CD4-positive, alpha-beta T cell treated with Interleukin-21 for 1 hour (primary cell): ENCODE data around the gene MCTP1.

Experiments used
- DNase-seq: peaks from one replicate; pipeline ENCODE4 v3.0.0-alpha.2; 2020

MCTP1 gene

DNA sequence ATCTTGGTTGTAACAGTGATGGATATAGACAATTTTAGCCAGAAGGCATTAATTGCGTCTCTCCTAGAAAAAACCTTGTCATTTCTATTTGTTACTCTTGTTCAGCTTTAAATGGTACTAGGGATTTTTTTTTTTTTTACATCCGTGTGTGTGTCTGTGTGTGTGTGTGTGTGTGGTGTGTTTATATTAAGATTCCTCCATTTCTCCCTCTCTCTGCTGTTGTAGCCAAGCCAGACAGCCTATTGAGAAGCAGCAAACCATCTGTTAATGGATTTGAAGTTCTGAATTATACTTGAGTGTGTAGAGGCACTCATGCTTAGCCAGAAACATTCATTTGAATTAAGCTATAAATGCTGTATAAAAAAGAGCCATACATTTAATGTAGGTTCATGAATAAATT is 594.1 kb downstream of the MCTP1 start:
- DNase-seq, result no peak

DNA sequence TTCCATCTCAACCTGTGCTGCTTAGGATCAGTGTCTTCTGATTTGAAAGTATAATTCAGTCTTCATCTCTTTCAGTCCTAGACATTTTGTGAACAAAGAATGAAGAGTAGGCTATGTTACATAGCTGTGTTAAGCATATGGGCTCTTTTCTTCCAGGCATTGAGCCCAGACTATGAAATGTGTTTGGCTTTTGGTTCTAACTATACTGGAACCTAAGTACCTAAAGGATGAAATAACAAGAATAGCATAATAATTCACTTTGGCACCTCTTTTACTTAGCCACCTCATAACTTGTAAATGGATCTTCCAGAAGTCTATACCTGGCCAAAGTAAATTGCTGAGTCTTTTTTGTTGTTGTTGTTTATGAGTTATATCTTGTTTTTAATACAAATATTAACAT is 595.0 kb downstream of the MCTP1 start:
- DNase-seq, result no peak

DNA sequence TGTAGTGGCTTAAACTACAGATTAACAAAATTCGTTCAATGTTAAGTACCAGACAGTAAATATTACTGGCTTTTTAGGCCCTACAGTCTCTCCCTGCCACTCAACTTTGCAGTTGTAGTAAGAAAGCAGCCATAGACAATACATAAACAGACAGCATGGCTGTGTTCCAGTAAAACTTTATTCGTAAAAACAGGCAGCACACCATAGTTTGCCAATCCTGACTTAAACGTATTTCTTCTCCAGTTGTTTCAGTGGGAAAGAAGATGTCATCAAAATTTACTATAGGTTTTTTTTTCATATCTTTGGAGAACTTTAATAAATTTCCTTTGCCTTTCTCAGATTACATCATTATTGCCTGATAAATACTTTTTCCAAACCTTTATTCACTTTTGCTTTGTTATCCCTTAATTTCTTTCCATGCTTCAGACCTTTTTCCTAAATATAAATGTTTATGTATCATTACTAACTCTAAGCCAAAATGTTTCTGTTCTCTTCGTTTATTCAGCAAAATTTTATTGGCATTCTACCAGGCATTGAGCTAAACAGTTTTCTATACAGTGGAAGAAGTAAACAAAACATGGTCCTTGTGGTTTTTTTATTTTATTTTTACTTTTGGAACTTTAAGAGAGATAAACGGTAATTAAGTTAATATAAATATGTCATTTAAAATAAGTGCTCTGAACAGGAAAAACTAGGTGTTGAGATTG is 601.9 kb downstream of the MCTP1 start:
- DNase-seq, result no peak

DNA sequence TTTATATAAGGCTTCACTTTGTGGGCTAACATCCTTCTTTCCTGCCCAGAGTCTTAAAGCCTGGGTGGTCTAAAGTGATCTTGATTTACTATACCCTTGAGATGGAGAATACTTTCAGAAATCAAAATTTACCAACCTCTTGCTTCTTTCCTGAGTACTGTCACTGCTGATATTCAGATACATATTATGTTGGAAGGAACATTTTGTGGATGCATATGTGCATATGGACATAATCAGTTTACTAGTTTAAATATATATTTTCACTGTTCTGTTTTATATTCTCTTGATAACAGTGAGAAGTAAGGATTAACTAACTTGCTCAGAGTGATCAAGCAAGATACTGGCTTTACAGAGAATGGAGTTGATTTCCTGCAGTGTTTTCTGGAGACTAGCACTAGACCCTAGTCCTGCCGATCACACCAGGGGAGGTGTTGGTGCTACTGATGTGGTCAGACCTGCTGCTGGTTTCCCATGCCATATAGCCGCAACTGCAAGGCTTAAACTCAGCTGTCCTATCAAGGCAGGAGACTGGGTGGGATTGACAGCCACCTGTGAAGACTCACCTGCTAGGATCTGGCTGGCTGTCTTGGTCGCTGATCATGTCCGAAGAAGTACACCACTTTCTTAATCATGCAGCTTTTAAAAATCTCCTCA is 608.8 kb downstream of the MCTP1 start:
- DNase-seq, result no peak

DNA sequence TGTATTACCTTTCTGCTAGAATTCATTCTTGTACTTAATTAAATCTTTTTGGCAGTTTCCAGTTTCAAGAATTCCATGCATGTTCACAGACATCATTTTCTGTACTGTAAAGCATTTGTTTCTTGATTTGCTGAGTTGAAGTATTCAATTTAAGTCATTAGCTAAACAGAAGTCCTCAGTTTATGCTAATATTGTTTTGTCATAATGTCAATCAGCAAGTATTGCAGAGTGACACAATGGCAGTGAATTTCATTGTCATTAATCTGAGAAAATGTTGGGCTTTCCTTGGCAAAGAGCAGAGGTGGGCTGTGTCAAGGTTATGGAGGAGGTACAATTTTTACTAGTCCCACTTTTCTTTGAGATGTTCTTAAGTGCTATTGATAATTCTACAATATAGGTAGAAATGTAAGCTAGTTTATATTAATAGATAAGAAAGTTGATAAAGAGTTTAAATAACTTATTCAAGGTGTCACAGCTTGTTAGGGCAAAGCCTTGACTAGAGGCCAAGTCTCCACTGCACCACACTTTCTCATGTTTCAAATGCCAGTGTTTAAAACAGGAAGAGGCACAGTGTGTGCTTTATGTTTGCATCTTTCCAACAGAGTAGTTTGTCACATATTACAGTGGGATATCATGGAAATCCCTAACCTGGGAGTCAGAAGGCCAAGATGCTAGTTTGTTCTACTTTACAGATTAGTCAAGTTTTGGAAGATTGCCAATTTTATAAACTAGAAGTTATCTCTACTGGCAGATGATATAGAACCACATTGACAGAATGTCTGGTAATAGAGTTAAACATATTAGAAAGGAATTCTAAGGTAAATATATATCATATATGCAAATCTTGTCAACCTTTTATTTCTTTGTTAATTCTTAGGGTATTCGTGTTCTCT is 610.2 kb downstream of the MCTP1 start:
- no peak for DNase-seq

DNA sequence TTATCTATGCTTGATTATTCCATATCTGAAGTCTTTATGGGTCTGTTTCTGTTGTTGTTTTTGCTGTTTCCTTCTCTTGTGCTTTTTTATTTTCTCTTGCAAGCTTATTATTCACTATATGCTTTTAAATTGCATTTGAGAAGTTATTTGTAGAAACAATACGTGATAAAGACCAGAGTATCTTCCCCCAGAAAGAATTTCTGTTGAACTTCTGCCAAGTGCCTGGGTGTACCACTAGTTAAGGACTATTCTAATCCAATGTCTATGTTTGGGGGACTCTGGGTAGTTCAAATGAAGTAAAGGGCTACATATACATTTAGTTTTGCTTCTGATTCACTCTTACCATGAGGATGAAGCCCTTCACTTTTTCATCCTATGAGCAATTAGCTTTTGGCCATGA is 612.1 kb downstream of the MCTP1 start:
- no peak for DNase-seq

DNA sequence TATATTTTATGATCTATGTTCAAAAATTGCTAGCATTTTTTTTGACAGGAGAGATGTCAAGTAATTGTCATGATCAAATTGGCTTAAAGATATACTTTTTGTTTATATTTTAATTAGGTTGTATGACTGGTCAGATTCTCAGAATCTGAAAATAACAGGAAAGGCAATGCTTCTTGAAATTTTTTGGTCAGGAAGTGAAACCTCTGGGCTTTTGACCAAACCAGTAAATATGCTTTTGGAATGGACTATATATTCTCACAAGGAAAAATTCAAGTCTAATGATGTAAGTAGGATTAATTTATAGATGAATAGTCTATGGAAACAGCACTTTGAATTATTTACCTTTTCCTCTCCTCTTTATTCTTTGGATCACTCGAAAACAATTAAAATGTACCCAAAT is 614.2 kb downstream of the MCTP1 start:
- no peak for DNase-seq

DNA sequence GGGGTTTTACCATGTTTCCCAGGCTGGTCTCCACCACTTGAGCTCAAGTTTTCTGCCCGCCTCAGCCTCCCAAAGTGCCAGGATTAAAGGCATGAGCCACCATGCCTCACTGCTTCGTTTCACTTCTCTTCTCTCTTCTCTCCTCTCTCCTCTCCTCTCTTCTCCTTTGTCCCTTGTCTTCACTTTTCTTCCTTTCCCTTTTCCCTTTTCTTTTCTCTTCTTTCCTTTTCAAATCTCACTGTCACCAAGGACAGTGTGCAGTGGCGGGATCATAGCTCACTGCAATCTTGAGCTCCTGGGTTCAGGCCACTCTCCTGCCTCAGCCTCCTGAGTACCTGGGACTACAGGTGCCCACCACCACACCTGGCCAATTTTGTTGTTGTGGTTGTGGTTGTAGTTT is 617.0 kb downstream of the MCTP1 start:
- DNase-seq, result no peak

DNA sequence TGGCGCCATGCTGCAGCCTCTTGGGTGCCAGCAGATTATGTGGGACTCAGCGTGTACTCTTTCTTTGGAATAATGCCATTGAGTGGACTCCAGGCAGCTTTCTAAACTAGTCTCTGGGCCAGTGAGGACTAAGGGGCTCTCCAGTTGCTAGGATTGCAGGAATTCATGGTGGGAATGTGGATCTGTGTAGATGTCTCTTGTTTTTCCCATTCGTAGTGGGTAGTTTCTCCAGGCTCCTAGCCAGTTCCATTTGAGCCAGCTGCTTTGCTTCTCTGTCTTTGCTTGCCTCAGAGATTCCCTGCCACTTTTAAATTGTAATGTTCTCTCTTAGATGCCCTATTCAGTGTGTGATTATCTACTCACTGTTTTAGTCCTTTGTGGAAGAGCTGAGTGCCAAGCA is 623.8 kb downstream of the MCTP1 start:
- no peak for DNase-seq

DNA sequence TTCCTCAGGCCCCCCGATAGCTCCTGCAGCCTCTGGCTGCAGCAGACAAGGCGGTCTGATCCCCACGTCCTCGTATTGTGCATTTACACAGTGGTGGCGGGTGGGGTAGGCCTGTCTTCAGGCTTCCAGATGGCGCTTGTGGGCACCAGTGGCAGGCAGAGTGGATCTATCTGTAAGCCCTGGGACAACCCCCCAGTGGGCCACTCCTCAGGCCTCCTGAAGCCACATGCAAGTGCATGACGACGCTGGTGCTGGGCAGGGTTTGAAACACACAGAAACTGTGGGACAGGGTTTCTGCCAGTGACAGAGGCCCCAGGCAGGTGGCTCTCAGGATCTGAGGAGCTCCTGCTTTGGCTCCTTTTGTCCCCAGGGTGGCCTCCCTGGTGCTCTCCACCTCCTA is 624.4 kb downstream of the MCTP1 start:
- no peak for DNase-seq

DNA sequence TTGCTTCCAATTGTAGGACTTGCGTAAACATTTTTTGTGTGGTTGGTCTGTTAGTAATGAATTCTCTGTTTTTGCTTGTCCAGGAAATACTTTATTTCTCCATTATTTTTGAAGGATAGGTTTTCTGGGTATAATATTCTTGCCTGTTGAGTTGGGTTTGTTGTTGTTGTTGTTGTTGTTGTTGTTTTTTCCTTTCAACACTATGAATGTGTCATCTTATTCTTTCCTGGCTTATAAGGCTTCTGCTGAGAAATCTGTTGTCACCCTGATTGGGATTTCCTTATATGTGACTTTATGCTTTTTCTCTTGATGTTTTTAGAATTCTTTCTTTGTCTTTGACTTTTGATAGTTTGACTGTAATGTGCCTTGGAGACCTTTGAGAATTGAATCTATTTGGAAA is 626.6 kb downstream of the MCTP1 start:
- DNase-seq, result no peak
